GM12878 (cell line): Measurements from ENCODE around the gene SPTY2D1. TPM values are rescaled to one million over a fixed set of nuclear protein-coding genes. Genes with fewer than 3 reads are reported as not detected.

Experiments used
- ATAC-seq: fragments of 200-7000 bp; cut with Tn5 transposase; 3 replicates; pipeline ENCODE4 v1.9.1; 2020; ENCODE audit warnings: mild to moderate bottlenecking, moderate library complexity
- BruUV-seq: library from RNA; stranded (reverse); fragments of 400-500 nt; replicated peaks from 2 replicates; lab custom pipeline; 2021; lab: Mats Ljungman, UMichigan
- CTCF ChIA-PET: fragments of 300-600 bp; sonication (Branson Sonifier 250); formaldehyde crosslinking; extraction: SDS; loops from one replicate; lab custom pipeline; 2021; ENCODE audit warnings: inconsistent platforms; lab: Yijun Ruan, JAX
- POLR2A ChIA-PET: fragments of 350-600 bp; formaldehyde crosslinking; extraction: SDS; loops from one replicate; lab custom pipeline; 2021; ENCODE audit warnings: inconsistent platforms; lab: Charles Lee
- RAD21 ChIA-PET: fragments of 300-600 bp; sonication (Branson Sonifier 250); formaldehyde crosslinking; loops from one replicate; lab custom pipeline; 2023; ENCODE audit warnings: antibody characterized with exemption; ENCODE audit not compliant: unreplicated experiment; lab: Charles Lee
- SMC1A ChIA-PET: fragments of 300-600 bp; sonication (Branson Sonifier 250); formaldehyde crosslinking; loops from one replicate; lab custom pipeline; 2023; ENCODE audit not compliant: unreplicated experiment, uncharacterized antibody; lab: Charles Lee
- DNase-seq: peaks from one replicate; pipeline ENCODE4 v3.0.0-alpha.2; 2011; ENCODE audit warnings: low read depth, low spot score
- FAIRE-seq: peaks from 3 replicates; lab custom pipeline; 2011; peaks lifted over from hg19 to GRCh38; lab: Jason Lieb, UNC
- H2AFZ ChIP-seq: 2 replicates; pipeline ENCODE4 v1.6.0; 2011; ENCODE audit warnings: low read depth, low read length, control low read depth; ENCODE audit not compliant: control insufficient read depth
- H3K27ac ChIP-seq: 2 replicates; pipeline ENCODE4 v1.5.1; 2011; ENCODE audit warnings: control low read depth; ENCODE audit not compliant: control insufficient read depth, insufficient read depth
- H3K27me3 ChIP-seq, 2 experiments: replicated peaks in 1 of 2; 2 replicates each; pipeline versions ENCODE4 v1.6.0 to v1.6.1; 2011; ENCODE audit warnings: low read length in 1 of 2; ENCODE audit not compliant: control insufficient read depth in 2 of 2, insufficient read depth in 2 of 2
- H3K36me3 ChIP-seq, 2 experiments: 2 replicates each; pipeline ENCODE4 v1.5.1; 2011; ENCODE audit warnings: low read length in 1 of 2; ENCODE audit not compliant: control insufficient read depth in 2 of 2, insufficient read depth in 2 of 2
- H3K4me1 ChIP-seq: 2 replicates; pipeline ENCODE4 v1.6.1; 2011; ENCODE audit warnings: mild to moderate bottlenecking, low read length, moderate library complexity, mixed read lengths; ENCODE audit not compliant: control insufficient read depth, insufficient read depth
- H3K4me2 ChIP-seq: 2 replicates; pipeline ENCODE4 v1.6.0; 2011; ENCODE audit warnings: control low read depth; ENCODE audit not compliant: control insufficient read depth, insufficient read depth
- H3K4me3 ChIP-seq: fragments of 200-600 bp; sonication (generic); 2 replicates; pipeline ENCODE4 v1.5.1; 2016
- H3K79me2 ChIP-seq: 2 replicates; pipeline ENCODE4 v1.6.0; 2011; ENCODE audit warnings: low read length; ENCODE audit not compliant: control insufficient read depth, insufficient read depth
- H3K9ac ChIP-seq: 2 replicates; pipeline ENCODE4 v1.8.0; 2011; ENCODE audit warnings: low read length, control low read depth, mixed read lengths; ENCODE audit not compliant: control insufficient read depth, insufficient read depth
- H3K9me3 ChIP-seq: replicated peaks from 3 replicates; pipeline ENCODE4 v1.5.1; 2011; ENCODE audit warnings: mild to moderate bottlenecking, low read length; ENCODE audit not compliant: control insufficient read depth, insufficient read depth
- H4K20me1 ChIP-seq: 2 replicates; pipeline ENCODE4 v1.6.0; 2011; ENCODE audit not compliant: control insufficient read depth, insufficient read depth
- EP300 ChIP-seq, 2 experiments: fragments of 150-350 bp in 1 of 2; IDR thresholded peaks; 2 replicates each; pipeline ENCODE4 v1.6.1; 2011 to 2012; ENCODE audit warnings: low read depth in 2 of 2, low read length in 2 of 2, borderline replicate concordance in 1 of 2, improper control_type of control experiment in 1 of 2, inconsistent platforms in 1 of 2; ENCODE audit not compliant: control insufficient read depth in 1 of 2
- FOXK2 ChIP-seq: fragments of 450-650 bp; IDR thresholded peaks from 2 replicates; pipeline ENCODE4 v1.6.1; 2017; ENCODE audit warnings: mild to moderate bottlenecking, moderate library complexity
- FOXM1 ChIP-seq: IDR thresholded peaks from 2 replicates; pipeline ENCODE4 v1.6.1; 2012; ENCODE audit warnings: low read depth, mild to moderate bottlenecking, inconsistent platforms, low read length, moderate library complexity
- HSF1 ChIP-seq: fragments of 150-350 bp; IDR thresholded peaks from 2 replicates; pipeline ENCODE4 v1.6.1; 2014; ENCODE audit warnings: mild to moderate bottlenecking, low read depth, low read length
- IRF3 ChIP-seq: fragments of 450-650 bp; IDR thresholded peaks from 2 replicates; pipeline ENCODE4 v1.6.1; 2014; ENCODE audit warnings: mild to moderate bottlenecking
- JUND ChIP-seq: IDR thresholded peaks from 2 replicates; pipeline ENCODE4 v1.6.1; 2012; ENCODE audit warnings: low read depth, mild to moderate bottlenecking, low read length, improper control_type of control experiment, moderate library complexity
- NFXL1 ChIP-seq: fragments of 450-650 bp; IDR thresholded peaks from 2 replicates; pipeline ENCODE4 v1.6.1; 2017; ENCODE audit warnings: antibody characterized with exemption, mild to moderate bottlenecking, borderline replicate concordance
- POU2F2 ChIP-seq: IDR thresholded peaks from 3 replicates; pipeline ENCODE4 v1.6.1; 2011; ENCODE audit warnings: low read depth, mild to moderate bottlenecking, low read length, borderline replicate concordance
- RAD51 ChIP-seq: fragments of 450-650 bp; IDR thresholded peaks from 2 replicates; pipeline ENCODE4 v1.6.1; 2016; ENCODE audit warnings: moderate library complexity, mild to moderate bottlenecking, inconsistent platforms
- RB1 ChIP-seq: fragments of 450-650 bp; formaldehyde crosslinking; IDR thresholded peaks from 2 replicates; pipeline ENCODE4 v1.6.1; 2017; ENCODE audit warnings: mild to moderate bottlenecking, borderline replicate concordance
- SMC3 ChIP-seq: IDR thresholded peaks from 2 replicates; pipeline ENCODE4 v1.6.1; 2011; ENCODE audit warnings: low read length, improper control_type of control experiment, borderline replicate concordance
- SUZ12 ChIP-seq: fragments of 200-600 bp; sonication (generic); IDR thresholded peaks from one replicate; pipeline ENCODE4 v1.6.1; 2018; ENCODE audit warnings: antibody characterized with exemption, mild to moderate bottlenecking; ENCODE audit not compliant: unreplicated experiment
- ZNF207 ChIP-seq: fragments of 450-650 bp; IDR thresholded peaks from 2 replicates; pipeline ENCODE4 v1.6.1; 2014; ENCODE audit warnings: antibody characterized with exemption, mild to moderate bottlenecking, borderline replicate concordance
- ZNF622 ChIP-seq: fragments of 450-650 bp; IDR thresholded peaks from 2 replicates; pipeline ENCODE4 v1.6.1; 2017; ENCODE audit warnings: mild to moderate bottlenecking, inconsistent platforms
- WGBS: methylation state at CpG from one replicate; pipeline ENCODE4 v1.1.6; 2016; ENCODE audit warnings: low lambda C conversion rate; ENCODE audit not compliant: insufficient replicate concordance, insufficient coverage; ENCODE audit errors: missing lambda C conversion rate; 5-methylcytosine and 5-hydroxymethylcytosine counted together
- in situ Hi-C: fragments of 300-500 bp; cut with MboI; formaldehyde crosslinking; loops from 9 replicates; pipeline ENCODE4 v1.14.3; 2018; ENCODE audit warnings: mixed read lengths
- intact Hi-C: fragments of 100-400 bp; cut with micrococcal nuclease; formaldehyde crosslinking; loops from one replicate; pipeline ENCODE4 v1.14.2; 2022; ENCODE audit not compliant: unreplicated experiment
- polyA plus RNA-seq, 11 experiments: library from polyadenylated mRNA; depleted of rRNA in 4 of 11; unstranded in 6 of 11; stranded (reverse) in 5 of 11; fragments of >200 nt; fragmentation: Nextera tagmentation in 4 of 11; fragmentation: Illumina TruSeq in 1 of 11; extraction: Ambion mirVana in 4 of 11; extraction: Trizol in 1 of 11; gene quantifications; 1 replicate in 1 of 11; 2 replicates in 10 of 11; pipeline versions ENCODE4 v1.2.1 to v1.2.3, GENCODE V29; 2011 to 2016; ENCODE audit warnings: inconsistent platforms in 2 of 11, missing spikeins in 2 of 11, low read depth in 1 of 11
- total RNA-seq, 4 experiments: library from RNA; depleted of rRNA in 3 of 4; stranded (reverse); fragments of >200 nt in 3 of 4; fragmentation: Illumina TruSeq in 1 of 4; extraction: Trizol in 1 of 4; gene quantifications; 2 replicates each; pipeline versions ENCODE4 v1.2.1 to v1.2.3, GENCODE V29; 2013 to 2021
- TF ChIP-seq, protein P1 (sequence below): fragments of 450-650 bp; IDR thresholded peaks from 2 replicates; pipeline ENCODE4 v1.6.1; 2017; ENCODE audit warnings: low read depth, mild to moderate bottlenecking, moderate library complexity
- TF ChIP-seq, protein P2 (sequence below): fragments of 450-650 bp; IDR thresholded peaks from 2 replicates; pipeline ENCODE4 v1.6.1; 2017; ENCODE audit warnings: mild to moderate bottlenecking
- TF ChIP-seq, protein P3 (sequence below): fragments of 450-650 bp; IDR thresholded peaks from 2 replicates; pipeline ENCODE4 v1.6.1; 2018; ENCODE audit warnings: borderline replicate concordance, mild to moderate bottlenecking; ENCODE audit not compliant: partially characterized antibody

The SPTY2D1 gene
- total and polyA plus RNA-seq, 10 of the 15 experiments (the other 5 are each of a cell fraction or from before 2014, with no cell fraction given): 4.6 to 31.1 (median 15.5) TPM

DNA sequence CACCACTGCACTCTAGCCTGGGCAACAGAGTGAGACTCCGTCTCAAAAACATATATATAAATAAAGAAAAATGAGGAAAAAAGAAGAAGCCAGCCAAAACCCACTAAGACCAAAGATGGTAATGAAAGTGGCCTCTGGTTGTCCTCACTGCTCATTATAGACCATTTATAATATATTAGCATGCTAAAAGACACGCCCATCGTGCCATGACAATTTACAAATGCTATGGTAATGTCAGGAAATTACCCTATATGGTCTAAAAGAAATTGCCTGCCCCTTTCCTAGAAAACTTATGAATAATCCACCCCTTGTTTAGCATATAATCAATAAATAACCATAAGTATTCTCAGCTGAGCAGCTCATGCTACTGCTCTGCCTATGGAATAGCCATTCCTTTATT is 48.3 kb upstream of the SPTY2D1 start:
- CTCF ChIA-PET: no interaction called here

More for the DNA sequence above, 48.3 kb upstream of the SPTY2D1 start:
- 39% methylated on average over 3 of the region's 3 CpGs for WGBS
- BruUV-seq: no TSS peak
- H3K79me2 ChIP-seq: no peaks in the 10 kb centered on the region
- H3K27me3 ChIP-seq: no peaks in the 10 kb centered on the region
- no peaks in the 10 kb centered on the region for H4K20me1 ChIP-seq
- no peaks in the 10 kb centered on the region for H3K4me1 ChIP-seq
- no peaks in the 10 kb centered on the region for H3K9me3 ChIP-seq
- FAIRE-seq: no peak
- POLR2A ChIA-PET: no interaction called here
- H3K27ac ChIP-seq: no peak overlapping the region
- no peak overlapping the region for H3K9ac ChIP-seq
- ATAC-seq: no peak
- no peak overlapping the region for H3K4me2 ChIP-seq
- in situ Hi-C loops: no loop called here
- intact Hi-C loops: no loop called here
- no peak for TF ChIP-seq SUZ12
- TF ChIP-seq ZNF622: no peak
- TF ChIP-seq ZNF207: no peak
- TF ChIP-seq EP300 (IDR thresholded peaks at IDR 0.05; ENCODE audit: borderline replicate concordance in 1 of 2, control insufficient read depth in 1 of 2, low read depth in 2 of 2, low read length in 2 of 2): no peak
- no peak for TF ChIP-seq JUND
- TF ChIP-seq RAD51: no peak
- no peak for TF ChIP-seq SMC3
- TF ChIP-seq, protein P1, sequence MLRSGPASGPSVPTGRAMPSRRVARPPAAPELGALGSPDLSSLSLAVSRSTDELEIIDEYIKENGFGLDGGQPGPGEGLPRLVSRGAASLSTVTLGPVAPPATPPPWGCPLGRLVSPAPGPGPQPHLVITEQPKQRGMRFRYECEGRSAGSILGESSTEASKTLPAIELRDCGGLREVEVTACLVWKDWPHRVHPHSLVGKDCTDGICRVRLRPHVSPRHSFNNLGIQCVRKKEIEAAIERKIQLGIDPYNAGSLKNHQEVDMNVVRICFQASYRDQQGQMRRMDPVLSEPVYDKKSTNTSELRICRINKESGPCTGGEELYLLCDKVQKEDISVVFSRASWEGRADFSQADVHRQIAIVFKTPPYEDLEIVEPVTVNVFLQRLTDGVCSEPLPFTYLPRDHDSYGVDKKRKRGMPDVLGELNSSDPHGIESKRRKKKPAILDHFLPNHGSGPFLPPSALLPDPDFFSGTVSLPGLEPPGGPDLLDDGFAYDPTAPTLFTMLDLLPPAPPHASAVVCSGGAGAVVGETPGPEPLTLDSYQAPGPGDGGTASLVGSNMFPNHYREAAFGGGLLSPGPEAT: no peak
- TF ChIP-seq NFXL1: no peak
- TF ChIP-seq, protein P2, sequence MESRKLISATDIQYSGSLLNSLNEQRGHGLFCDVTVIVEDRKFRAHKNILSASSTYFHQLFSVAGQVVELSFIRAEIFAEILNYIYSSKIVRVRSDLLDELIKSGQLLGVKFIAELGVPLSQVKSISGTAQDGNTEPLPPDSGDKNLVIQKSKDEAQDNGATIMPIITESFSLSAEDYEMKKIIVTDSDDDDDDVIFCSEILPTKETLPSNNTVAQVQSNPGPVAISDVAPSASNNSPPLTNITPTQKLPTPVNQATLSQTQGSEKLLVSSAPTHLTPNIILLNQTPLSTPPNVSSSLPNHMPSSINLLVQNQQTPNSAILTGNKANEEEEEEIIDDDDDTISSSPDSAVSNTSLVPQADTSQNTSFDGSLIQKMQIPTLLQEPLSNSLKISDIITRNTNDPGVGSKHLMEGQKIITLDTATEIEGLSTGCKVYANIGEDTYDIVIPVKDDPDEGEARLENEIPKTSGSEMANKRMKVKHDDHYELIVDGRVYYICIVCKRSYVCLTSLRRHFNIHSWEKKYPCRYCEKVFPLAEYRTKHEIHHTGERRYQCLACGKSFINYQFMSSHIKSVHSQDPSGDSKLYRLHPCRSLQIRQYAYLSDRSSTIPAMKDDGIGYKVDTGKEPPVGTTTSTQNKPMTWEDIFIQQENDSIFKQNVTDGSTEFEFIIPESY: no peak
- TF ChIP-seq, protein P3, sequence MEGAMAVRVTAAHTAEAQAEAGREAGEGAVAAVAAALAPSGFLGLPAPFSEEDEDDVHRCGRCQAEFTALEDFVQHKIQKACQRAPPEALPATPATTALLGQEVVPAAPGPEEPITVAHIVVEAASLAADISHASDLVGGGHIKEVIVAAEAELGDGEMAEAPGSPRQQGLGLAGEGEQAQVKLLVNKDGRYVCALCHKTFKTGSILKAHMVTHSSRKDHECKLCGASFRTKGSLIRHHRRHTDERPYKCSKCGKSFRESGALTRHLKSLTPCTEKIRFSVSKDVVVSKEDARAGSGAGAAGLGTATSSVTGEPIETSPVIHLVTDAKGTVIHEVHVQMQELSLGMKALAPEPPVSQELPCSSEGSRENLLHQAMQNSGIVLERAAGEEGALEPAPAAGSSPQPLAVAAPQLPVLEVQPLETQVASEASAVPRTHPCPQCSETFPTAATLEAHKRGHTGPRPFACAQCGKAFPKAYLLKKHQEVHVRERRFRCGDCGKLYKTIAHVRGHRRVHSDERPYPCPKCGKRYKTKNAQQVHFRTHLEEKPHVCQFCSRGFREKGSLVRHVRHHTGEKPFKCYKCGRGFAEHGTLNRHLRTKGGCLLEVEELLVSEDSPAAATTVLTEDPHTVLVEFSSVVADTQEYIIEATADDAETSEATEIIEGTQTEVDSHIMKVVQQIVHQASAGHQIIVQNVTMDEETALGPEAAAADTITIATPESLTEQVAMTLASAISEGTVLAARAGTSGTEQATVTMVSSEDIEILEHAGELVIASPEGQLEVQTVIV: no peak
- no peak for TF ChIP-seq RB1
- no peak for TF ChIP-seq FOXM1
- TF ChIP-seq FOXK2: no peak
- TF ChIP-seq POU2F2: no peak
- TF ChIP-seq IRF3: no peak
- TF ChIP-seq HSF1: no peak
- RAD21 ChIA-PET: no interaction called here
- DNase-seq: no peak
- no peak overlapping the region for H2AFZ ChIP-seq
- no peak overlapping the region for H3K4me3 ChIP-seq
- no peaks in the 10 kb centered on the region for H3K36me3 ChIP-seq
- SMC1A ChIA-PET: no interaction called here
